ENCODE measurements around the gene SURF1.

SURF1 gene

GRCh38 chr9:133347985-133348717, 8.1 kb downstream of the SURF1 start, which contains the start of the genes MED22 and RPL7A:
MED22 (minus strand) TSS chr9:133348131; CDS start chr9:133346662, 1,469 bp downstream.
RPL7A (plus strand) TSS chr9:133348218; CDS start chr9:133348244, 26 bp downstream.
- DNase-seq (ENCODE audit: insufficient read length, low spot score) (peak; percentile 89), FAIRE-seq (peak; percentile 94)
- TF ChIP-seq POLR2AphosphoS5 (IDR thresholded peaks at IDR 0.05; ENCODE audit: low read depth, low read length) (peak; percentile 99), POU2F2 (IDR thresholded peaks at IDR 0.05; ENCODE audit: low read depth, low read length) (peak; percentile 100), SPI1 (IDR thresholded peaks at IDR 0.05; ENCODE audit: low read depth, low read length) (0 out of 2 replicates have a peak, but pooled peaks have one; percentile 17), POLR2A (IDR thresholded peaks at IDR 0.05; ENCODE audit: low read depth, low read length) (peak; percentile 100), TAF1 (IDR thresholded peaks at IDR 0.05; ENCODE audit: low read depth, low read length) (peak; percentile 100), PAX5 (IDR thresholded peaks at IDR 0.05; ENCODE audit: insufficient read depth, low read length, severe bottlenecking) (no peak)

- DNase-seq (ENCODE audit: insufficient read length, low spot score) (peak; percentile 71), FAIRE-seq (no peak)
- TF ChIP-seq POU2F2 (IDR thresholded peaks at IDR 0.05; ENCODE audit: low read depth, low read length): no peak
- peak; percentile 42; the same call in 1 of the 2 replicates for TF ChIP-seq TAF1 (IDR thresholded peaks at IDR 0.05; ENCODE audit: low read depth, low read length)
- no peak for TF ChIP-seq POLR2AphosphoS5 (IDR thresholded peaks at IDR 0.05; ENCODE audit: low read depth, low read length)
- TF ChIP-seq PAX5 (IDR thresholded peaks at IDR 0.05; ENCODE audit: insufficient read depth, low read length, severe bottlenecking): no peak
- TF ChIP-seq SPI1 (IDR thresholded peaks at IDR 0.05; ENCODE audit: low read depth, low read length): no peak
Observed at GRCh38 chr9:133347515-133347984, 8.7 kb downstream of the SURF1 start.

DNA sequence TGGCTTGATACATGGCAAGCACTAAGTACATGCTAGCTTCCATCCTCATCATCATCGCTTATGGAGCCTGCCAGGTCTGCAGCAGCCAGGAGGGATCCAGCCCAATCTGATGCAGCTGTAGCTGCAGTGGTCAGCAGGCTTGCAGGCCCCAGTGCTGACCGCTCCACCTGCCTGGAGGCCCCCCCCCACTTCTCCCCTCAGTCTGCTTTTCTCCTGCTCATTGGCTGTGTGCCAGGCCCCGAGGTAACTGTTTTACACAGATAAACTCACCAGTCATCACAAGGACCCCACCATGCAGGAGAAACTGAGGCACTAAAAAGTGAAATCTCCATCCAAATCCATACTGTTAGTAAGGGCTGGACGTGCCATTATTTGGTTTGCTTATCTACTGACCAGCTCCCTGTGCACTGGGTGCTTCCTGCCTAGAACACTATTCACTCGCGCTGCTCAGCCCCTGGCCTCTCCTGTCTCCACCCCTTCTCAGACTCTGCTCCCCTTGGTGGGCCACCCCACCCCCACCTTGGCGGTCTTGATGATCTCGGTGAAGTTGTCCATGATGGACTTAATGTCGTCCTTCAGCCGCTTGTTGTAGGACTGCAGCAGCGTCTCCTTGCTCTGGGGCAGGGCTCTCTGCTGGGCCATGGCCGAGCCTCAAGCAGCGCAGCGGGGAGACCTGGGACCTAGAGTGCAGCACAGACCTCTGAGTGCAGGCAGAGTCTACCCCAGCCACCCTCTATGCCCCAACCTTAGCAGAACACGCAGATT, 10.1 kb downstream of the SURF1 start:
- TF ChIP-seq SPI1 (IDR thresholded peaks at IDR 0.05; ENCODE audit: low read depth, low read length) (no peak), POU2F2 (IDR thresholded peaks at IDR 0.05; ENCODE audit: low read depth, low read length) (no peak), POLR2A (IDR thresholded peaks at IDR 0.05; ENCODE audit: low read depth, low read length) (no peak), TAF1 (IDR thresholded peaks at IDR 0.05; ENCODE audit: low read depth, low read length) (no peak), PAX5 (IDR thresholded peaks at IDR 0.05; ENCODE audit: insufficient read depth, low read length, severe bottlenecking) (no peak), POLR2AphosphoS5 (IDR thresholded peaks at IDR 0.05; ENCODE audit: low read depth, low read length) (no peak)
- DNase-seq (ENCODE audit: insufficient read length, low spot score) (no peak), FAIRE-seq (no peak)

DNA sequence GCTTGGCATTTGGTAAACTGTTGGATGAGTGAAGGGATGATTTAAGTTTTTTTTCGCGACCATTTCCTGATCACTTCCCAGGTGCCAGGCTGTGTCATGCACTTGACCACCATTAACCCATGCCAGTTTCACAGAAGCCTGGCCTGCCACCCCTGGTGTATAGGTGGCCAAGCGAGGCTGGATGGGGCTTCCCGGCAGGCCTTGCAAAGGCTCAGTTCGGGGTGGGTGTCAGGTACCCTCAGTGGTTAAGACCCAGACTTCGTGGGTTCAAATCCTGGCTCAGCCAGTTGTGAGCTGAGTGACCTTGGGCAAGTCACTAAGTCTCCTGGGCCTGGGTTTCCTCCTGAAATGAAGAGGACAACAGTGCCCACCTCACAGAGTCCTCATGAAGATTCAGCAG, 10.7 kb downstream of the SURF1 start:
- FAIRE-seq: no peak
- no peak for DNase-seq (ENCODE audit: insufficient read length, low spot score)
- TF ChIP-seq TAF1 (IDR thresholded peaks at IDR 0.05; ENCODE audit: low read depth, low read length) (no peak), PAX5 (IDR thresholded peaks at IDR 0.05; ENCODE audit: insufficient read depth, low read length, severe bottlenecking) (no peak), POLR2AphosphoS5 (IDR thresholded peaks at IDR 0.05; ENCODE audit: low read depth, low read length) (no peak), SPI1 (IDR thresholded peaks at IDR 0.05; ENCODE audit: low read depth, low read length) (no peak), POLR2A (IDR thresholded peaks at IDR 0.05; ENCODE audit: low read depth, low read length) (no peak), POU2F2 (IDR thresholded peaks at IDR 0.05; ENCODE audit: low read depth, low read length) (no peak)

DNA sequence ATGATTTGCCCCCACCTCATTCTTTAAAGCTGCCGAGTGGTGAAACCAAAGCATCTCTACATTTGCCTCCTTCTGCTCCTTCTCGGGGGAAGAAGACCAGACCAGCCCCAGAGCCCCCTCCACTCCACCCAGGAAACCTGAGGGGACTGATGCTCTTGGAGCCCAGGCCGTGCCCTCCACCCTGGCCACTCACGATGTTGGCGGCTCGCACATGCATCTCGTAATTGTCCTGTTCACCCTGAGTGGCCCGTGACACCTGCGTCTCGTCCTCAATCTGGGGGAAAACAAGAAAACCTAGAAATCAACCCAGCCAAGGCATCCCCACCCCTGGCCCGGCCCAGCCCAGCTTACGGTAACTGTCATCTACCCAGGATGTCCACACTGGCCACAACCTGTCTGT, 11.3 kb downstream of the SURF1 start:
- DNase-seq (ENCODE audit: insufficient read length, low spot score) (no peak), FAIRE-seq (no peak)
- no peak for TF ChIP-seq PAX5 (IDR thresholded peaks at IDR 0.05; ENCODE audit: insufficient read depth, low read length, severe bottlenecking)
- TF ChIP-seq POLR2A (IDR thresholded peaks at IDR 0.05; ENCODE audit: low read depth, low read length): no peak
- no peak for TF ChIP-seq SPI1 (IDR thresholded peaks at IDR 0.05; ENCODE audit: low read depth, low read length)
- TF ChIP-seq POLR2AphosphoS5 (IDR thresholded peaks at IDR 0.05; ENCODE audit: low read depth, low read length): no peak
- TF ChIP-seq TAF1 (IDR thresholded peaks at IDR 0.05; ENCODE audit: low read depth, low read length): no peak
- no peak for TF ChIP-seq POU2F2 (IDR thresholded peaks at IDR 0.05; ENCODE audit: low read depth, low read length)

DNA sequence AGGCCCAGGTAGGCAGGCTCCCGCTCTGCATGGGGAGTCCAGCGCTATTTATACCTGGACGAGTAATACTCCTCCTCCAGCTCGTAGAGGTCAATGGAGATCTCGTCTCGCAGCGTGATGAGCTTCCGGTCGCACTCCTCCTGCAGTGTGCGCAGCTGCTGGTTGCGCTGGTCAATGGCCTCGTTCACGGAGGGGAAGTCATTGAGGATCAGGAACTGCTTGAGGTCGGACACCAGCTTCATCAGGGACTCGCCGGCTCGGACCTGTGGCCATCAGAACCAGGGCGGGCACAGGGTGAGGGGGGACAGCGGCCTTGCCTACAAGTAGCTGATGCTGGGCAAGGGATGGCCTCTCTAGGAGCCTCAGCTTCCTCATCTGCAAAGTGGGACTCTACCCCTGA, 12.2 kb downstream of the SURF1 start:
- TF ChIP-seq POLR2AphosphoS5 (IDR thresholded peaks at IDR 0.05; ENCODE audit: low read depth, low read length) (no peak), POLR2A (IDR thresholded peaks at IDR 0.05; ENCODE audit: low read depth, low read length) (no peak), TAF1 (IDR thresholded peaks at IDR 0.05; ENCODE audit: low read depth, low read length) (no peak), POU2F2 (IDR thresholded peaks at IDR 0.05; ENCODE audit: low read depth, low read length) (no peak), PAX5 (IDR thresholded peaks at IDR 0.05; ENCODE audit: insufficient read depth, low read length, severe bottlenecking) (no peak), SPI1 (IDR thresholded peaks at IDR 0.05; ENCODE audit: low read depth, low read length) (no peak)
- no peak for DNase-seq (ENCODE audit: insufficient read length, low spot score)
- FAIRE-seq: no peak

- FAIRE-seq (no peak), DNase-seq (ENCODE audit: insufficient read length, low spot score) (no peak)
- no peak for TF ChIP-seq POU2F2 (IDR thresholded peaks at IDR 0.05; ENCODE audit: low read depth, low read length)
- TF ChIP-seq TAF1 (IDR thresholded peaks at IDR 0.05; ENCODE audit: low read depth, low read length): no peak
- no peak for TF ChIP-seq PAX5 (IDR thresholded peaks at IDR 0.05; ENCODE audit: insufficient read depth, low read length, severe bottlenecking)
- no peak for TF ChIP-seq SPI1 (IDR thresholded peaks at IDR 0.05; ENCODE audit: low read depth, low read length)
- TF ChIP-seq POLR2A (IDR thresholded peaks at IDR 0.05; ENCODE audit: low read depth, low read length): no peak
- no peak for TF ChIP-seq POLR2AphosphoS5 (IDR thresholded peaks at IDR 0.05; ENCODE audit: low read depth, low read length)
Observed at GRCh38 chr9:133342570-133342969, 13.7 kb downstream of the SURF1 start.

GRCh38 chr9:133342069-133342406, 14.2 kb downstream of the SURF1 start:
- DNase-seq (ENCODE audit: insufficient read length, low spot score) (no peak), FAIRE-seq (no peak)
- no peak for TF ChIP-seq PAX5 (IDR thresholded peaks at IDR 0.05; ENCODE audit: insufficient read depth, low read length, severe bottlenecking)
- TF ChIP-seq POU2F2 (IDR thresholded peaks at IDR 0.05; ENCODE audit: low read depth, low read length): no peak
- TF ChIP-seq TAF1 (IDR thresholded peaks at IDR 0.05; ENCODE audit: low read depth, low read length): no peak
- TF ChIP-seq SPI1 (IDR thresholded peaks at IDR 0.05; ENCODE audit: low read depth, low read length): no peak
- no peak for TF ChIP-seq POLR2A (IDR thresholded peaks at IDR 0.05; ENCODE audit: low read depth, low read length)
- no peak for TF ChIP-seq POLR2AphosphoS5 (IDR thresholded peaks at IDR 0.05; ENCODE audit: low read depth, low read length)

Measured in GM12891 (cell line).